Chondrocyte (in vitro differentiated cells): ENCODE measurements around the gene DPP6. TPM values are rescaled to one million over a fixed set of nuclear protein-coding genes. Genes with fewer than 3 reads are reported as not detected.
"Not testable (repeated sequence)": the region's sequence is repeated elsewhere in the genome, so short reads cannot be mapped to it uniquely, and the experiment has no call there.

ENCODE experiments used
- DNase-seq: peaks from one replicate; pipeline ENCODE4 v3.0.0; 2021; ENCODE audit warnings: mixed read lengths, low spot score
- H3K27ac Mint-ChIP-seq: one replicate; pipeline ENCODE4 v1.8.0; 2021; ENCODE audit warnings: mild to moderate bottlenecking, moderate library complexity, mixed read lengths; ENCODE audit not compliant: unreplicated experiment
- H3K27me3 Mint-ChIP-seq: 2 replicates; pipeline ENCODE4 v1.8.0; 2021; ENCODE audit warnings: low read depth, mixed read lengths
- H3K36me3 Mint-ChIP-seq: 2 replicates; pipeline ENCODE4 v1.8.0; 2021; ENCODE audit warnings: low read depth, mixed read lengths
- H3K4me1 Mint-ChIP-seq: 2 replicates; pipeline ENCODE4 v1.8.0; 2021; ENCODE audit warnings: low read depth, mild to moderate bottlenecking, mixed read lengths
- H3K4me3 Mint-ChIP-seq: one replicate; pipeline ENCODE4 v1.8.0; 2021; ENCODE audit warnings: mild to moderate bottlenecking, moderate library complexity, mixed read lengths; ENCODE audit not compliant: unreplicated experiment
- H3K9me3 Mint-ChIP-seq: 2 replicates; pipeline ENCODE4 v1.8.0; 2021; ENCODE audit warnings: low read depth, mixed read lengths
- CTCF ChIP-seq: fragments of 200-600 bp; sonication (generic); IDR thresholded peaks from 2 replicates; pipeline ENCODE4 v1.5.0; 2021; ENCODE audit warnings: antibody characterized with exemption, mild to moderate bottlenecking, moderate library complexity
- total RNA-seq: library from RNA; stranded (reverse); gene quantifications from 3 replicates; pipeline ENCODE4 v1.2.1, GENCODE V29; 2021

The DPP6 gene
- total RNA-seq, 1 donor from 2014 or later, result not detected

DNA sequence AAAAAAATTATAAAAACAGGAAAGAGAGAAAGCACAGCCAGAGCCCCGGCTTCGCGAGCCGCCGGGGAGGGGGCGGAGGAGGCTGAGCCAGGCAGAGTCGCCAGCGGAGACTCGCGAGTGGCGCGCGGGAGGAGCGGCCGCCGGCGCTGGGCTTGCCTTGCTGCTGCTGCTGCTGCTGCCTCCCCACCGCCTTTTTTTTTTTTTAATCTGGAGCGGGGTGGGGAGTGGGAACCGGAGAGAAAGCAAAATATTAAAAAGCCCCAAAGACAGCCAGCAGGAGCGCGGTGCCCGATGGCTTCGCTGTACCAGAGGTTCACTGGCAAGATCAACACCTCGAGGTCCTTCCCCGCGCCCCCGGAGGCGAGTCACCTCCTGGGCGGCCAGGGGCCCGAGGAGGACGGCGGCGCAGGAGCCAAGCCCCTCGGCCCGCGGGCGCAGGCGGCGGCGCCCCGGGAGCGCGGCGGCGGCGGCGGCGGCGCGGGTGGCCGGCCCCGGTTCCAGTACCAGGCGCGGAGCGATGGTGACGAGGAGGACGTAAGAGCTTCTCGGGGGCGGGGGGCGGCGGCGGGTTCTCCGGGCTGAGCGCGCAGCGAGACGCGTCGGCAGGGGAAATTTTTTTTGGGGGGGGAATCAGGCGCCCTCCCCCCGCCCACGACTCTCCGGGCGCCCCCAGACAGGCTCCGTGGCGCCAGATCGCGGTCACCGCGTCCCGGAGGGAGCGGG lies 493 bp downstream of the DPP6 start:
- DNase-seq, H3K9me3 Mint-ChIP-seq, H3K36me3 Mint-ChIP-seq, H3K4me1 Mint-ChIP-seq, H3K27ac Mint-ChIP-seq, H3K27me3 Mint-ChIP-seq: not testable (repeated sequence)
- H3K4me3 Mint-ChIP-seq, result peak overlapping the region; percentile 57

GRCh38 chr7:154053466-154054312 lies 1.5 kb downstream of the DPP6 start:
- H3K27ac Mint-ChIP-seq, H3K9me3 Mint-ChIP-seq, H3K27me3 Mint-ChIP-seq, H3K36me3 Mint-ChIP-seq, H3K4me1 Mint-ChIP-seq, H3K4me3 Mint-ChIP-seq, DNase-seq: not testable (repeated sequence)

DNA sequence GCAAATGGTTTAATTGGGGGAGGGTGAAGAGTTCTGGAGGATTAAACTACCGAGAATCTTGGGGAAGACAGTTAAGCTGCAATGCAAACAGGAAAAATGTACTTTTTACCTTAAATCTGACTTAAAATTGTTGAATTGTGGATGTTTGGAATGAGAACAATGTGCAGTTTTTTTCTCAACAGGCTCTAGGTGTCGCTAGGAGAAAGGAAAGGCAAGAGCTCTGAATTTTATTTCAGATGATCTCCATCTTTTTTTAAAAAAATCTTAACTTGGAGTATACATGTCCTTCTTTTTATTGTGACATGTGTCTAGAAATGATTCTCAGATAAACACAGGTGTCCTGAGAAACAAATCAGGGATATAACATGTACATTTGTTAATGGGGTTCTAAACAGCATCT lies 2.5 kb downstream of the DPP6 start:
- H3K27me3 Mint-ChIP-seq, H3K36me3 Mint-ChIP-seq, H3K4me3 Mint-ChIP-seq, DNase-seq, H3K27ac Mint-ChIP-seq, H3K4me1 Mint-ChIP-seq, H3K9me3 Mint-ChIP-seq: not testable (repeated sequence)
- peak; percentile 20 for TF ChIP-seq CTCF

DNA sequence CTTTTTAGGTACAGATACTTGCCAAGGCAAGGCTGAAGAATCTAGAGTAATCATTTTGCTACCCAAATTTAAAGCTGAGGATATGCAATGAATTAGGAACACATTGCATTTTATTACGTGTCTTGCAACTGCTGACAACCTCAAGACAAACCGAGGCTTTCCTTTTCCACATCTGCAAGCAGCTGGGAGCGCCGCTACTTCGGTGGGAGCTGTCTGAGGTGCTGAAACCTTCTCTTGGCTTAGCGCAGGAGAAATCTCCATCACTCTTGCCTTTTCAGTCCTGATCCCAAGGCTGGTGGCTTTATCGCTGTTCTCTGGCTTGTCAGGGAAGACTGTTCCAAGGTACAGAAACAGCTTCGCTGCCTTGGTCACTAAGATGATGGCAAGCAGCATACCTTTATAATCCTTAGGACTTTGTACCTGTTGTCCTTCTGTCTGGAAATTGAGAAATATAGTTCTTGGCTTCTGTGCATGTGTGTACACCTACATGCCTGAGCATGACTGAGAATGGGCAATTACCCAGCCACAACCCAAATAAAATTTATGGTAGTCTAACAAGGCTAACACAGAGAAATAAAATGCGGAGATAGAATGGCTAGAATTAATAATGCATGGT lies 3.4 kb downstream of the DPP6 start:
- not testable (repeated sequence) for H3K36me3 Mint-ChIP-seq, H3K27ac Mint-ChIP-seq, H3K4me1 Mint-ChIP-seq, H3K9me3 Mint-ChIP-seq, DNase-seq, H3K27me3 Mint-ChIP-seq, H3K4me3 Mint-ChIP-seq

GRCh38 chr7:154058783-154059182 lies 6.6 kb downstream of the DPP6 start:
- not testable (repeated sequence) for H3K36me3 Mint-ChIP-seq, H3K4me3 Mint-ChIP-seq, DNase-seq, H3K27ac Mint-ChIP-seq, H3K9me3 Mint-ChIP-seq, H3K27me3 Mint-ChIP-seq, H3K4me1 Mint-ChIP-seq

DNA sequence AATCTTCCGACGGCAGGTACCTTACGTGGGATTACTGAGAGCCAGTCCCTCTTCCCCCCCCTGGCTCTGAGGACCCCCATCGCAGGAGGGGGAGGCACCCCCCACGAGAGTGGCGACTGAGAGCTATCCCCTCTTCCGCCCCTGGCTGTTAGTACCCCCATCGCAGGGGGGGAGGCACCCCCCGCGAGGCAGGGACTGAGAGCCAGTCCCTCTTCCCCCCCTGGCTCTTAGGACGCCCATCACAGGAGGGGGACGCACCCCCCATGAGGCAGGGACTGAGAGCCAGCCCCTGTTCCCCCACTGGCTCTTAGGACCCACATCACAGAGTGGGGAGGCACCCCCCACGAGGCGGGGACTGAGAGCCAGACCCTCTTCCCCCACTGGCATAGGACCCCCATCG lies 8.4 kb downstream of the DPP6 start:
- H3K4me3 Mint-ChIP-seq, H3K27ac Mint-ChIP-seq, H3K4me1 Mint-ChIP-seq, H3K36me3 Mint-ChIP-seq, H3K27me3 Mint-ChIP-seq, DNase-seq: not testable (repeated sequence)
- H3K9me3 Mint-ChIP-seq, result peaks cover 13% of the 10 kb centered on the region

- H3K36me3 Mint-ChIP-seq, DNase-seq, H3K9me3 Mint-ChIP-seq, H3K27me3 Mint-ChIP-seq, H3K4me1 Mint-ChIP-seq, H3K27ac Mint-ChIP-seq, H3K4me3 Mint-ChIP-seq: not testable (repeated sequence)
- peak; percentile 53 for TF ChIP-seq CTCF
Observed at GRCh38 chr7:154071833-154072232, 19.6 kb downstream of the DPP6 start.

GRCh38 chr7:154072395-154073181 lies 20.4 kb downstream of the DPP6 start:
- not testable (repeated sequence) for H3K36me3 Mint-ChIP-seq, DNase-seq, H3K9me3 Mint-ChIP-seq, H3K4me3 Mint-ChIP-seq, H3K27me3 Mint-ChIP-seq, H3K4me1 Mint-ChIP-seq, H3K27ac Mint-ChIP-seq

- H3K36me3 Mint-ChIP-seq, H3K27me3 Mint-ChIP-seq, H3K4me1 Mint-ChIP-seq, H3K4me3 Mint-ChIP-seq, H3K27ac Mint-ChIP-seq, DNase-seq: not testable (repeated sequence)
- H3K9me3 Mint-ChIP-seq, result peaks cover 21% of the 10 kb centered on the region
Observed at GRCh38 chr7:154078523-154078922, 26.3 kb downstream of the DPP6 start.

- not testable (repeated sequence) for H3K36me3 Mint-ChIP-seq, H3K27ac Mint-ChIP-seq, H3K4me1 Mint-ChIP-seq, DNase-seq, H3K27me3 Mint-ChIP-seq, H3K4me3 Mint-ChIP-seq
- H3K9me3 Mint-ChIP-seq, result peaks cover 24% of the 10 kb centered on the region
Observed at GRCh38 chr7:154080249-154080648, 28.1 kb downstream of the DPP6 start.
